Colon (tissue), 2 donors: ENCODE measurements around the gene PDZD2.
"Not testable (repeated sequence)": the region's sequence is repeated elsewhere in the genome, so short reads cannot be mapped to it uniquely, and the experiment has no call there.

Experiments used
- FAIRE-seq: peaks from 2 replicates; lab custom pipeline; 2012; peaks lifted over from hg19 to GRCh38; lab: Jason Lieb, UNC
- donor health status: control.
- donor health status: control.

The PDZD2 gene

DNA sequence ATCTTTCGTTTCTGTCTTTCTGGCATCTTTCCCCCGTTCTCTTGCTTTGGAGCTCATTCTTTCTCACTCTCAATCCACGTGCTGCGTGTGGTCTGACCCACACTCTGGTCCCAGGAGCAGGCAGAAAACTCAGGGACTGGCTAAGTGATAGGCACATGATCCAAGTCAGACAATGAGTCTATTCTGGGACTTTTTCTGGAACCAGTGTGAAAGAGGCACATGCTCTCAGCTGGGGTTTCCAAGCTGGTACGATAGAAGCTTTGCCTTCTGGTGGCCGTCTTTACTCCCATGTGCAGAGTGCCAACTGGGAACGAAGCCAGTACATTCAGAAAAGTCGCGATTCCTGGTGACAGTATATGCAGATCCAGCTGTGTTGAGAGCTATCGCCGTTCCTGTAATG lies 94.4 kb downstream of the PDZD2 start:
- no peak for FAIRE-seq

- FAIRE-seq, result no peak
These were observed 97.2 kb downstream of the PDZD2 start for GRCh38 chr5:31736127-31736526.

GRCh38 chr5:31738199-31738598 lies 99.3 kb downstream of the PDZD2 start:
- no peak for FAIRE-seq

DNA sequence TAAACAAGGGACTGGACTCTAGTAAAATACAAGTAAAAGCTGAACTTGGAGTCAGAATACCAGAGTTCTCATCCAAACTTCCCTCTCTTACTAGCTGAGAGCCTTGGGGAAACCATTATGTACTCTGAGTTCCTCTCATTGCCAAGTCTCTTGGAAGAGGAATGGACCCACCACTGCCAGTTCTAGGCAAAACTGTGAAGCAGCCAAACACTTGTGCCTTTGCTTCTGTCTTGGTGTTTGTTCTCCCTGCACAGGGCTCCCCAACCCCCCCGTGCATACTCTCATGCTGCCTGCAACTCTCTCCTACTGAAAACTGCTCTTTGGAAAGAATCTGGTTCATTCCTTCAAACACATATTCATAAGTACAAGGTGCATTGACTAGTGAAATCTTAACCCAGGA lies 102.6 kb downstream of the PDZD2 start:
- no peak for FAIRE-seq

GRCh38 chr5:31743678-31744077 lies 104.7 kb downstream of the PDZD2 start:
- no peak for FAIRE-seq

DNA sequence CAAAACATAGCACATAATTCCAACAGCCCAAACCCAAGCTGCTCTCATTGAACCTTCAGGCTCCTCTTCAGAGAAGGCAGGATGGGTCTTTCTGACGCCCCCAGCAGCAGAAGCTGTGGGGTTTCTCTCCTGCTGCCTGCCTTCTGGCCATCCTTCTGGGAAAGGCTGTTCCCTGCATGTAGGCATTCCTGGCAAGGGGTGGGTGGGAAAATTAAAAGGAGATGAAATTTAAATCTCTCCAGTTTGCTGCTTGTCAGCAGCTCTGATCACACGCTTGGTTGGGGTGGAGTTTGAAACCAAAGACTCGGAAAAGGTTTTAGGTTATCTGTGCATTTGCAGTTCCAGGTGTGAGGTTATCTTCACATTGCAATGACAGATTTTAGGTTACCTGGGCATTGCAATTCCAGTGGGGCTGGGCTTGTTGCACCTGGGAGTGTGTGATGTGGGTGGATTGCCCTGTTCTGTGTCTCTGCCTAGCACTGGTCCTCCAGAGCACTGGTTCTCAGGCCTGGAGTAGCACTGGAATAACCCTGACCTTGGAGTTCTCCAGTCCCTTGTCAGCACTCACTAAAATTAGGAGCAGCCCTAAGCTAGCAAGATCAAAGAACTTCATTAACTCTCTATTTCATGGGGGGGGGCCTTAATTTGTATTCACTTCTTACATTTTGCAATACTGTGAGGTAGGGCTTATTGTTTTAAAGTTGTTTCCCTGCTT lies 109.7 kb downstream of the PDZD2 start:
- FAIRE-seq, result no peak

DNA sequence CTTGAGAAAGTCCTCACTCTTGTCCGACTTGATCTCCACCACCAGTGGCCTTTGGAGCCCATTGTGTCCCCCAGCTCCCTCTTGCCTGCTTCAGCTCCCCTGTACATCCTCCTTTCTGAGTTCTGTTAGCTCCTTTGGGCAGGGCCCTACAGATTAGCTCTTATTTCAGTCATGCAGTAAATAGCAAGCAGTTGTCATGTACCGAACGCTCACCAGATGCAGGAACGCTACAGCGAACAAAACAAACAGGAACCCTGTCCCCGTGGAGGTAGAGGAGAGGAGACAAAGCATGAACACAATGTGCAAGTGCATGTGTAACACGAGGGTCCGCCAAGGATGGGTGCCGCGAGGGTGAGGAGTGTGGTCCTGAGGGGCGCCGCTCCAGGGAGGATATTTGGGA lies 111.3 kb downstream of the PDZD2 start:
- FAIRE-seq, result no peak

GRCh38 chr5:31751610-31752009 lies 112.7 kb downstream of the PDZD2 start:
- no peak for FAIRE-seq

- no peak for FAIRE-seq
These were observed 114.9 kb downstream of the PDZD2 start for GRCh38 chr5:31753700-31754357.

- no peak for FAIRE-seq
These were observed 115.4 kb downstream of the PDZD2 start for GRCh38 chr5:31754358-31754704.

DNA sequence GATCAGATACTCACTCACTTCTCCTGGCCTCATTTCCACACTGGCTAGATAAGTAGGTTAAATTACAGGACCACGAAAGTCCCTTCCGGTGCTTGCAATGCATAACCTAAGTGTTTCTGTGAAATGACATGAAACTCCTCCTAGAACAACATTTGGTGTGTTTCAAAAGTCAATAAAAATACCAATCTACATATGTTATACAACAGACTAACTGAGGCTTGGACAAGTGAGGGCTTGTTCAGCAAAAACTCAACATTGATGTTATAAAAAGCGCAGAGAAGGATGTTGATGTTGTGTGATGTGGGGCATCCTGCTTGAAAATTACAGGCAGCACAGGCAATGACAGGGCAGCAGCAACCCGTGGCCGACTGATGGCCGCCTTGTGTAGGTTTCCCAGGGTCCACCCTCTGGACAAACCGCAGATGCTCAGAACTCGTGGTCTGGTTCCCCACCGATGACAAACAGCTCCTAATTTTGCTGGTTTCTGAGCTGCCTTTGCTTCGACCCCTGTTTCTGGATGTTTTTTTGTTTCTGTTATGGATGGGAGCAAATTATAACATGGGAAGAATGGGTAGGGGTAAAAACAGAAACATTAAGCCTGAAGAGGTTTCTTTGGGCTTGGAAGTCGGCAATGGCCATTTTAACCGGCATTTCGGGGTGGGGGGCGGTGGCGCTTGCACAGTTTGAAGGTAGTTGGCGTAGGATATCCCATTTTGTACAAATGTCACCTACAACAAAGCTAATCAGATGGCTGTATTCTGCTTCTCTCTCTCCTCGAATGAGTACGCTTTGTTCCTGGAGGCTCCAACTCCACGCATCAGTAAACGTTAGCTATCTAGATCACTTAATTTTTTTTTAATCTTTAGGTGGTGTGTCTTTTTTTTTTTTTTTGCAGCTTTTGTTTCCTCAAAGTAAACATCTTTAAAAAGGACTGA lies 116.1 kb downstream of the PDZD2 start:
- no peak for FAIRE-seq

- FAIRE-seq, result no peak
These were observed 116.8 kb downstream of the PDZD2 start for GRCh38 chr5:31755676-31756230.

DNA sequence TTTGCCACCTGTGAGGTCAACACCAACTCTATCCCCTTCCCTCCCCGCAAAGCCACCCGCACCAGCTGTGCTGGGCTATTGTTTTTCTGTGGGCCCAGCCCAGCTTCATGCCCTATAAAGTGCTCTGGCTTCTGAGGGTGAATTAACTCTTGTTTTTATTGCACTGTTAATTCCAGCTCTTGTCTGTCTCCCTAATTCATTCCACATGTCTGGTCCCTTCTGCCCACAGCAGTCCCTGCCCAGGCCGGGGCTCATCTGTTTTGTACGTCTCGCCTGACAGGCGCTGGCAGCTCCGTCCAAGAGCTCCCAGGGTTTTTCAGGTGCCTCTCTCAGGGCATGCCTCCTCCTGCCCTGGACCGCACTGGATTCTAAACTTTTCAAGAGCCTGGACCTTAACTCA lies 118.9 kb downstream of the PDZD2 start:
- no peak for FAIRE-seq

DNA sequence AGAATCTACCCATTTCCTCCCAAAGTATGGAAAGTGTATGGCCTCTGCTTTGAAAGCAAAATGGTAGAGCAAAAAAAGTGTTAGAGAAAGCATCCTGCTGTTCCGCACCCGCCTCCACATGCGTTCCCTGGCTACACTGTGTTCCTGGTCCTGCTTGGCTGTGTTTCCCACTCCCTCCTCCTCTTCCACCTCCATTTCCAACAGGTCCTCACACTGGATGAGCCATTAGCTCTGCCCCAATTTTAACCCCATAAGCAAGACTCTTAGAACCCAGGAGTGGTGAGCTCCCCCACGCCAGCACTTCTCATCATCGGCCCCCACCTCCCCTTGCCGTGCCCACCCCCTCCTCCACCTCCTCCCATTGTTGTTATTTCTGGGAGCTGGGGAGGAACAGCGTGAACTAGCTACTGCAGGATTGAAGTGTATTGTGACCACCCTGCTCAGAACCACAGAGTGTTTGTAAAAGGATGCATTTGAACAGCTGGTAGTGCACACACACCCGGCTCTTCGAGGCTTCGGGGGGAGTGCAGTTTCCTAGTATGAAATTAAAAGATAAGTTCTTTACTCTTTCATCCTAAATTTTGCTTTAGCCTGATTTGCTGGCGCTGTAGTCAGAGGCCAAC lies 120.0 kb downstream of the PDZD2 start:
- no peak for FAIRE-seq

GRCh38 chr5:31759925-31760324 lies 121.0 kb downstream of the PDZD2 start:
- no peak for FAIRE-seq

- FAIRE-seq, result no peak
These were observed 122.9 kb downstream of the PDZD2 start for GRCh38 chr5:31761877-31762276.

DNA sequence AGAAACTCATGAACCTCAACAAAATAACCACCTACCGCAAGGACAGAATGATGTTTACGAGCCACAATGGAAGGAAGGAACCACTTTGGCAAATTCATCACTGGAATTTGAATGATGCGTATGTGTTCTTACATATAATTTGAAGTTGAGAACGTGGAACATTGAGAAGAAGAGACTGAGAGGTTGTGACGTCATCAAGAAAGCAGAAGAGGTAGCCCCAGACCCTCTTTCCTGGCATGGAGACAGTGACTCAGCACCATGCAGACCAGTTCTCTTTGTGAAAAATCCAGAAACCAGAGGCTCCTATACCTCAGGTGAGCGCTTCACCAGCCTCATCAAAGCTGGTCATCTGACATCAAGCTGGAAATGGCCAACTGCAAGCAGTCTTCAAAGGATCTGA lies 124.5 kb downstream of the PDZD2 start:
- no peak for FAIRE-seq

DNA sequence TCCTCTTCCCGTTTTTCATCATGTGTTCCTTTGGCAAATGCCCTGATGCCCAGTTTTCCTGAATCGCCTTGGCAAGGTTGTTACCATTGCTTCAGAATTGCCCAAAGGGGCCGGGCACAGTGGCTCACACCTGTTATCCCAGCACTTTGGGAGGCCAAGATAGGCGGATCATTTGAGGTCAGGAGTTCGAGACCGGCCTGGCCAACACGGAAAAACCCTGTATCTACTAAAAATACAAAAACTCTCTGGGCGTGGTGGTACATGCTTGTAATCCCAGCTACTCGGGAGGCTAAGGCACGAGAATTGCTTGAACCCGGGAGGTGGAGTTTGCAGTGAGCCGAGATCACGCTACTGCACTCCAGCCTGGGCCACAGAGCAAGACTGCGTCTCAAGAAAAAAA lies 125.8 kb downstream of the PDZD2 start:
- not testable (repeated sequence) for FAIRE-seq

DNA sequence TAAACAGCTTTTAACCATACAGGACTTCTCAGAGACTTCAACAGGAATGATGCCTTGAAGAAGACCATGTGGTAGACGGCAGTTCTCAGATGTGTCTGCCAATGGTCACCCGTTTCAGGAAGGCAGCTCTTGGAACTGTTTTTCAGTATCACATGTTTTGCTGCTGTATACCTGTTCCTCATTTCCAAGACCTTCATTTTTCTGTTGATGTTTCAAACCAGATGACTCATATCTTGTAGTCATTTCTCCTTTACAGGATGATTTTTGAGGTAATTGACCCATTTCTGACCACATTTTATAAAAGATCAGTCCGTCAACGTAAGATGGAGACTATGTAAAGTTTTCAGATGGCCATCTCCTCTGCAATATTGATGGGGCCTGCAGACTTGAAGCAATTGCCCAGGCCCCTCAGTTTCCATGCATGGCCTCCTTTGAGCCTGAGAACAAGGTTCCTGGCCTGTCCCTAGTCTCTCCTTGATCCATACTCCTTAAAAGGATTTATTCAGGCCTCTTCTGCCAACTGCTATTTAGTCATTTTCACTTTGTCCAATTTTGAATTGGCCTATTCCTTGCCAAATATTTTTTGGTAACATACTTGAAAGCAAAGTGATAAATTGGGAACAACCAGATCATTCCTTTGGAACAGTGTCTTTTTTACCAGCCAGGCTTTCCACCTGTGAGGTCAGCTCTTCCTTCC lies 128.6 kb downstream of the PDZD2 start:
- no peak for FAIRE-seq

- no peak for FAIRE-seq
These were observed 129.1 kb downstream of the PDZD2 start for GRCh38 chr5:31768046-31768445.

- no peak for FAIRE-seq
These were observed 129.9 kb downstream of the PDZD2 start for GRCh38 chr5:31768784-31769183.

DNA sequence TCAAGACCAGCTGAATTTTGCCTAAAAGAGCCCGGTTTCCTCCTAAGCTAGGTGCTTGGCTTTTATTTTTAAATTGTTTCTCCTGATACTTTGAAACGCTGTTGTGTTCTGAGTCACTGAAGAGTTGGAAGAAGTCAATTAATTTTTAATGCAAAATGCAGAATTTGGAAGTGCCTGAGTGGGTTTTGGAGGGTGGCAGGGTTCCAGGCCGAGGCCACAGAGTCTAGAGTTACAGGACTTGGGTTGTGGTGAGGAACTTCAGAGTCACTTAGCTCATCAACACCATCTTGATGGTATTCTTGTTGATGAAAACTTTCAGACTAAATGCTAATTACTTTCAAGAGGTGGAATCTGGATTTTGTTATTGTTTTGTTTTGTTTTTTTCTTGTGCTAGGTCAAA lies 130.6 kb downstream of the PDZD2 start:
- FAIRE-seq, result no peak
